ENCODE results near the gene RTF1. TPM values are rescaled to one million over a fixed set of nuclear protein-coding genes. Genes with fewer than 3 reads are reported as not detected.
"Not testable (repeated sequence)": the region's sequence is repeated elsewhere in the genome, so short reads cannot be mapped to it uniquely, and the experiment has no call there.

RTF1 gene
- total RNA-seq, 6 donors from 2014 or later = 22.6 to 58.1 (median 27.2) TPM

DNA sequence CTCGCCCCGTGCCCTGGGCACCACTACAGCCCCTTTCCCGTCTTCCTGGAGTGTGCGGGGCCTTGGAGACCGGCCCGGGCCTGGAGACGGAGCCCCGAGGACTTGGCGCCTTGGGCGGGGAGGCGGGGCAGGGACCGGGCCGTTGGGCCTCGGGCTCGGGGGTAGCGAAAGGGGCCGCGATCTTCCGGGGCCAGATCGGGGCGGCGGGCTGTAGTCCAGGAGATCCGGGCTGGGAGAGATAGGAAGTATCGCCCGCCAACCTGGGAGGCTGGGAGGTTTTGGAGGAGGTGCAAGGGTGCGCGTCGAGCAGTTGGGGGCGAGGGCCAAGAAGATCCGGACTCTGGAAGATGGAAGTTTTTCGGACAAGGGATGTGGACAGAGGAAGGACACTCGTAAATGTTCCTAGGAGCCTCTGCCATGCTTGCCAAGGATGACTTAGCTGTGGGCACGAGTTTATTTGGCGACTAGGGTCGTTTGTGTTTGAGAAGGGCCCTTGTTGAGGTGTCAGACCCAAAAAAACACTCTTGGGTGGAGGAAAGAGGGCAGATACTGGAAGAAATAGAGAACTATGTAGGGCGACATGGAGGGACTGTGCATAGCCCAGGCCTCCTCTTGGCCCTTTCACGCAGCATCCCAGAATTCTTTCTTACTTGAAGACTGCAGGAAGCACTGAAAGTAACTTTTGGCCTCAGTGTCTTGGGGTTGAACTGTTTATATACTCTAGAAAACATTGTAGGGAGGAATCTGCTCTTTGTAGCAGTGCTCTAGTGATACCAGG, 712 bp downstream of the RTF1 start:
- ATAC-seq (ENCODE audit: low FRiP score in 2 of 2) (peak; percentile 56 to 79), DNase-seq (peak in 1 of 2 donors; percentile 28)
- H3K9me3 ChIP-seq = no peaks in the 10 kb centered on the region
- TF ChIP-seq, protein P1, sequence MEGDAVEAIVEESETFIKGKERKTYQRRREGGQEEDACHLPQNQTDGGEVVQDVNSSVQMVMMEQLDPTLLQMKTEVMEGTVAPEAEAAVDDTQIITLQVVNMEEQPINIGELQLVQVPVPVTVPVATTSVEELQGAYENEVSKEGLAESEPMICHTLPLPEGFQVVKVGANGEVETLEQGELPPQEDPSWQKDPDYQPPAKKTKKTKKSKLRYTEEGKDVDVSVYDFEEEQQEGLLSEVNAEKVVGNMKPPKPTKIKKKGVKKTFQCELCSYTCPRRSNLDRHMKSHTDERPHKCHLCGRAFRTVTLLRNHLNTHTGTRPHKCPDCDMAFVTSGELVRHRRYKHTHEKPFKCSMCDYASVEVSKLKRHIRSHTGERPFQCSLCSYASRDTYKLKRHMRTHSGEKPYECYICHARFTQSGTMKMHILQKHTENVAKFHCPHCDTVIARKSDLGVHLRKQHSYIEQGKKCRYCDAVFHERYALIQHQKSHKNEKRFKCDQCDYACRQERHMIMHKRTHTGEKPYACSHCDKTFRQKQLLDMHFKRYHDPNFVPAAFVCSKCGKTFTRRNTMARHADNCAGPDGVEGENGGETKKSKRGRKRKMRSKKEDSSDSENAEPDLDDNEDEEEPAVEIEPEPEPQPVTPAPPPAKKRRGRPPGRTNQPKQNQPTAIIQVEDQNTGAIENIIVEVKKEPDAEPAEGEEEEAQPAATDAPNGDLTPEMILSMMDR (IDR thresholded peaks at IDR 0.05) = no peak
- TF ChIP-seq POLR2A (IDR thresholded peaks at IDR 0.05) = no peak
- no peak for TF ChIP-seq POLR2AphosphoS5 (IDR thresholded peaks at IDR 0.05)
- TF ChIP-seq EP300 (IDR thresholded peaks at IDR 0.05) = no peak
- H3K27ac ChIP-seq = peak overlapping the region; percentile 87 to 96 (median 92)
- peak overlapping the region; percentile 74 to 99 (median 94) for H3K4me3 ChIP-seq
- 0 to 2% methylated on average over 23 to 37 of the region's 37 CpGs for WGBS, 2 donors
- H3K4me1 ChIP-seq = peaks cover 10 to 44% (median 22%) of the 10 kb centered on the region in 4 donors
- no peaks in the 10 kb centered on the region for H3K27me3 ChIP-seq
- H3K36me3 ChIP-seq = no peaks in the 10 kb centered on the region

- H3K4me1 ChIP-seq = peaks cover 0 to 20% (median 0%) of the 10 kb centered on the region in 4 donors
- no peak for ATAC-seq (ENCODE audit: low FRiP score in 2 of 2)
- H3K27ac ChIP-seq = no peak overlapping the region
- H3K4me3 ChIP-seq = no peak overlapping the region
- no peak for TF ChIP-seq EP300 (IDR thresholded peaks at IDR 0.05)
- no peak for TF ChIP-seq POLR2AphosphoS5 (IDR thresholded peaks at IDR 0.05)
- TF ChIP-seq, protein P1 (IDR thresholded peaks at IDR 0.05) = no peak
- no peak for TF ChIP-seq POLR2A (IDR thresholded peaks at IDR 0.05)
- WGBS, 2 donors = 92 to 93% methylated on average over 7 of the region's 7 CpGs
- no peaks in the 10 kb centered on the region for H3K36me3 ChIP-seq
- DNase-seq = no peak
- no peaks in the 10 kb centered on the region for H3K9me3 ChIP-seq
- H3K27me3 ChIP-seq = no peaks in the 10 kb centered on the region
Measured at GRCh38 chr15:41423979-41424659, 7.2 kb downstream of the RTF1 start.

GRCh38 chr15:41424809-41425208, 7.9 kb downstream of the RTF1 start:
- H3K27me3 ChIP-seq = no peaks in the 10 kb centered on the region
- TF ChIP-seq POLR2AphosphoS5 (IDR thresholded peaks at IDR 0.05) (no peak), POLR2A (IDR thresholded peaks at IDR 0.05) (no peak), EP300 (IDR thresholded peaks at IDR 0.05) (no peak)
- TF ChIP-seq, protein P1 (IDR thresholded peaks at IDR 0.05) = no peak
- H3K27ac ChIP-seq = no peak overlapping the region
- 95 to 97% methylated on average over 14 of the region's 14 CpGs for WGBS, 2 donors
- peaks cover 0 to 20% (median 0%) of the 10 kb centered on the region in 4 donors for H3K4me1 ChIP-seq
- no peaks in the 10 kb centered on the region for H3K36me3 ChIP-seq
- ATAC-seq (ENCODE audit: low FRiP score in 2 of 2) (no peak), DNase-seq (no peak)
- H3K9me3 ChIP-seq = no peaks in the 10 kb centered on the region
- no peak overlapping the region for H3K4me3 ChIP-seq

DNA sequence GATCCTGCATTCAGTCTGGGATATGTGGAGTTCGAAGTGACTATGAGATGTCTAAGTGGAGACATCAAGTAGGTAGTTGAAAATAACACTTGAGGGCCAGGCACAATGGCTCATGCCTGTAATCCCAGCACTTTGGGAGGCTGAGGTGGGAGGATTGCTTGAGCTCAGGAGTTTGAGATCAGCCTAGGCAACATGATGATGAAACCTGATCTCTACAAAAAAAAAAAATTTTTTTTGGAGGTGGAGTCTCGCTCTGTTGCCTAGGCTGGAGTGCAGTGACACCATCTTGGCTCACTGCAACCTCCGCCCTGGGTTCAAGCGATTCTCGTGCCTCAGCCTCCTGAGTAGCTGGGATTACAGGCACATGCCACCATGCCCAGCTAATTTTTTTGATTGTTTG, 9.0 kb downstream of the RTF1 start:
- not testable (repeated sequence) for H3K9me3 ChIP-seq; H3K36me3 ChIP-seq; H3K27me3 ChIP-seq; H3K27ac ChIP-seq; H3K4me3 ChIP-seq; DNase-seq; ATAC-seq (ENCODE audit: low FRiP score in 2 of 2); H3K4me1 ChIP-seq
- 94% methylated on average over 5 of the region's 5 CpGs for WGBS, 2 donors

- Histone ChIP-seq H3K9me3 (no peaks in the 10 kb centered on the region), H3K36me3 (no peaks in the 10 kb centered on the region), H3K4me1 (no peaks in the 10 kb centered on the region), H3K27ac (no peak overlapping the region), H3K4me3 (no peak overlapping the region), H3K27me3 (no peaks in the 10 kb centered on the region)
- TF ChIP-seq POLR2AphosphoS5 (IDR thresholded peaks at IDR 0.05) (no peak), POLR2A (IDR thresholded peaks at IDR 0.05) (no peak), EP300 (IDR thresholded peaks at IDR 0.05) (no peak)
- TF ChIP-seq, protein P1 (IDR thresholded peaks at IDR 0.05) = no peak
- DNase-seq (no peak), ATAC-seq (ENCODE audit: low FRiP score in 2 of 2) (no peak)
- 86 to 88% methylated on average over 10 of the region's 10 CpGs for WGBS, 2 donors
Measured at GRCh38 chr15:41429003-41429890, 12.4 kb downstream of the RTF1 start.

All from upper lobe of left lung (tissue), 6 donors.